Renal cortical epithelial cell (primary cell): Measurements from ENCODE around the gene CBL. TPM values are rescaled to one million over a fixed set of nuclear protein-coding genes. Genes with fewer than 3 reads are reported as not detected.

Experiments used
- DNase-seq: peaks from one replicate; pipeline ENCODE4 v3.0.0-alpha.2; 2011; ENCODE audit warnings: low read depth
- total RNA-seq: library from RNA; depleted of rRNA; stranded (reverse); fragments of >200 nt; gene quantifications from 2 replicates; pipeline ENCODE4 v1.2.3, GENCODE V29; 2014

Gene CBL
- total RNA-seq, 1 donor from 2014 or later: 22.8 TPM

- no peak for DNase-seq
Measured at GRCh38 chr11:119346605-119347004, 140.5 kb downstream of the CBL start, which contains the start of gene MFRP. Gene MFRP (minus strand): TSS chr11:119346705. CDS start chr11:119346513, 192 bp downstream.

DNA sequence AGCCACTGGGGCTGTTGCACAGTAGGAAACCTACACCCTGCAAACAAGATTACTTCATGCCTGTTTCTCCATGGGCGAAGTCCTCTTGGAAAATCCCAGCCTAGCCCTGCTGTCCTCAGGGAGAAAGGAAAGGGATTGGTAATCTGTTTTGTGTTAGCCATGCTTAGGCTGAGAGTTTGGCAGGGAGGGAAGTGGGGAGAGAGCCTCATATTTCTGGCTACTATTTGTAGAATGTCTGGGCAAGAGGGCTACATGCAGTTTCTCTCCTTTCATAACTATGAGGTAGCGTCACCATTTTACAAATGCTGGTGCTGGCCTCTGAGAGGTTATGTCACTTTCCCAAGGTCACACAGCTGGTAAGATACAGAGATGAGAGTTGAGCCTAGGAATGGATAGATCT, 141.1 kb downstream of the CBL start:
- no peak for DNase-seq

DNA sequence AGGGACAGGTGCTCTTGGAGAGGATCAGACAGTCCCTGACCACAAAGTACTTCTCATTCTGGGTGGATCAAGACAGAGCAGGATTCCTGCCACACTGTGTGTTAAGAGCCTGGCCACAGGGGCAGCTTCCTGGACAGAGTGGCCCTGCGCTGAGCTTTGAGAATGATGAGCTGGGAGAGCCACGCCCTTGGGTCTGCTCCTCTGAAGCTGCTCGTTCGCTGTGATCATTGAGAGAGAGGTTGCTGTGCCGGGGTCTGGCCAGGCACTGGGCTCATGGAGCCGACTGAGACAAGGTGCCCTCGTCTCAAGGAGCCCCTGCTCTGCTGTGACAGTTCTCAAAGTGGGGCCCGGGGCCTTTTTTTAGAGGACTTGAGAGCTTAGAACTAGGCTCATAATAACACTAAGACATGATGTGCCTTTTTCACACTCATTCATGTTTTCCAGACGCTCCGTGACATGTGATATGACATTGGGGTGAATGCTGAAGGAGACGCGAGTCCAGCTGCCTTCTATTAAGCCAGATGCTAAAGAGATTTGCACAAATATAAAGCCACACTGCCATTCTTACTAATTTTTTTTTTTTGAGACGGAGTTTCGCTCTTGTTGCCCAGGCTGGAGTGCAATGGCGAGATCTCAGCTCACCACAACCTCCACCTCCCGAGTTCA, 141.9 kb downstream of the CBL start:
- DNase-seq: no peak

- no peak for DNase-seq
Measured at GRCh38 chr11:119350302-119350701, 144.2 kb downstream of the CBL start.

DNA sequence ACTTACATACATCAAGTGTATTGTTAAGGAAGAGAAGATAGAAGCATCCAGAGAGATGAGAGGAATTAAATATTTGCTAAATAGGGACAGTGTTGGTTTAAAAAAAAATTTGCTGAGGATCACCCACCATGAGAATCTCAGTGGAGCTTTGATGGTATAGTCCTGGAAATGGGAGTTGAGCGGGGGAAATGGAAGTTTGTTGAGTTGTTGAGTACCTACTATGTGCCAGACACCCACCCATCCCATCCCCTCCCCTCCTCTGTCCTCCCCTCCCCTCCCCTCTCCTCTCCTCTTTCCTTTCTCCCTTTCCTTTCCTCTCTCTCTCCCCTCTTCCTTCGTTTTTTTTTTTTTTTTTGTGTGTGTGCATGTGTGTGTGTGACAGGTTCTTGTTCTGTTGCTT, 145.1 kb downstream of the CBL start:
- no peak for DNase-seq

GRCh38 chr11:119352857-119353260, 146.7 kb downstream of the CBL start:
- peak; percentile 84 for DNase-seq

DNA sequence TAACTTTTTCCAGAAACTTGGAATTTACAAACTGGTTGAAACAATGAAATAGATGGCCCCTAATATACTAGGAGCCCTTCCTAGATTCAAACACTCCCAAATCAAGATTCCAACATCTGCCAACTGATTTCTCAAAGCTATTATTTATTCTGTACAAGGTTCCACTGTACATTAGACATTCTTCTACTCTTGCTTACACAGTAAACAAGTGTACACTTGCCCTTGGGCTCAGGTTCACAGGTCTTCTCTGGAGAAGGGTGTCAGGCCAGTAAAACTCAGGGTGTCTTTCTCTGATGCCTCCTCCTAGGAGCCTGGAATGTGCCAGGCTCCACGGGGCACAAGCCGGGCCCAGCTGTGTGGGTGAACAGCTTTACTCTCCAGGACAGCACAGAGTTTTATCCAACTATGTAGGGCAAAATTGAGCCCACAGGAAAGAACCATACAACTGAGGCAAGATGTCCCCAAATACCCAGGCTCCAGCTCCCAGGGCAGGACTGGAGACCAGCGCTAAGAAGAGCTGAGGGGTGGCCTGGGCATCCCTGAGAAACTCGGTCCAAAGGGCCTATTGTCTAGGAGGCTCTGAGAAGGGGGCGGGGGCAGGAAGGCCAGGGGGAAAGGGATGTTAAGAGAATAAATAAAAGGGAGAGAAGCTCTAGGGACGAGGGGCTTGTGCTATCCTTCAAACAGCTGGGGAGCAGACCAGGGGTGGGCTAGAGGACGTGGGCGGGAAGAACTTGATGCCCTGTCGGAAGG, 149.1 kb downstream of the CBL start:
- no peak for DNase-seq

DNA sequence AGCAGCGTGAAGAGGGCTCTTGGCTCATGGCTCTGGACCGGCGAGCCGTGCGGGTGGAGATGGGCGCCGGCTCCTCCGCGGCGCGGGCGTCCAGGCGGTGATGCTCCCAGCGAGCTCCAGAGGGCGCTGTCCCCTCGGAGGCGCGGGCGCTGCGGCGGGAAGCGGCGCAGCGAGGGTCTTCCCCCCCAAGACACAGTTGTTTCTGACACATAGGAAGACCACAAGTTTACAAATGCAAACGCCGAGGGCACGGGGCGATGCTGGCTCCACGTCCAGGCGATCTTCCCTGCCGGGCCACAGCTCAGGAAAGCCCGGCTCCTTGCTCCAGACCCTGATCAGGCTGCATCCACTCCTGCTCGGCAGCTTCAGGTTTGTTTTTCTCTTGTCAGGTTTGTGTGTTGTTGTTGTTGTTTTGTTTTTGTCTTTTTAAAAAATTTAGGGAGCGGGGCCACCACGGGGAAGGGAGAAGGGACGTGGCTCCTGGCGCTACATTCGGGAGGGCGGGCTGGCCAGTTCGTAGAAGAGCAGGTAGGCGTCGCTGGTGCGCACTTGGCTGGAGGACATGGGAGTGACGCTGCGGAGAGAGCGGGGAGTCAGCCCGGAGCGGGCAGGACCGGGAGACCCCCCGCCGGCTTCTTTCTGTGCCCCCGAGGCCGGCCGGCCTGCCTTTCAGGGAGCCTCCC, 150.4 kb downstream of the CBL start:
- DNase-seq: no peak

- DNase-seq: no peak
Measured at GRCh38 chr11:119357074-119357473, 150.9 kb downstream of the CBL start.

Other genes starting within 250 kb of the CBL start
- not detected in 2 replicates for gene FOXR1, start 234.6 kb upstream of the CBL start, total RNA-seq
- 9.0 and 23.3 TPM in 2 replicates for gene CENATAC, start 208.2 kb upstream of the CBL start, total RNA-seq
- gene RPS25, start 188.0 kb upstream of the CBL start, total RNA-seq: 998 and 1,564 TPM in 2 replicates
- 102 and 103 TPM in 2 replicates for gene TRAPPC4, start 187.6 kb upstream of the CBL start, total RNA-seq
- 26.4 and 32.6 TPM in 2 replicates for gene SLC37A4, start 175.5 kb upstream of the CBL start, total RNA-seq
- 172 and 223 TPM in 2 replicates for gene HYOU1, start 149.1 kb upstream of the CBL start, total RNA-seq
- gene VPS11, start 138.5 kb upstream of the CBL start, total RNA-seq: 15.8 and 29.3 TPM in 2 replicates
- 12.0 and 24.0 TPM in 2 replicates for gene HMBS, start 121.5 kb upstream of the CBL start, total RNA-seq
- 22.1 and 42.9 TPM in 2 replicates for gene DPAGT1, start 104.5 kb upstream of the CBL start, total RNA-seq
- gene C2CD2L, start 99.0 kb upstream of the CBL start, total RNA-seq: 3.3 and 4.1 TPM in 2 replicates
- gene HINFP, start 84.8 kb upstream of the CBL start, total RNA-seq: 11.5 and 20.8 TPM in 2 replicates
- 0.15 TPM in 1 of 2 replicates, not detected in the other for gene ABCG4, start 57.3 kb upstream of the CBL start, total RNA-seq
- 24.7 and 34.2 TPM in 2 replicates for gene NLRX1, start 37.6 kb upstream of the CBL start, total RNA-seq
- gene NHERF4, start 20.9 kb upstream of the CBL start, total RNA-seq: 0.30 TPM in 1 of 2 replicates, not detected in the other
- gene MCAM, start 110.8 kb downstream of the CBL start, total RNA-seq: 559 and 965 TPM in 2 replicates
- gene RNF26, start 128.2 kb downstream of the CBL start, total RNA-seq: 3.0 and 16.3 TPM in 2 replicates
- gene C1QTNF5, start 134.5 kb downstream of the CBL start, total RNA-seq: 5.6 and 15.7 TPM in 2 replicates
- gene MFRP, start 140.4 kb downstream of the CBL start, total RNA-seq: not detected in 2 replicates
- 3.6 and 9.7 TPM in 2 replicates for gene USP2, start 175.4 kb downstream of the CBL start, total RNA-seq
- 15.3 and 20.7 TPM in 2 replicates for gene THY1, start 216.8 kb downstream of the CBL start, total RNA-seq